Endothelial cell (in vitro differentiated cells): Measurements from ENCODE around the gene LAMA4. TPM values are rescaled to one million over a fixed set of nuclear protein-coding genes. Genes with fewer than 3 reads are reported as not detected.

Source experiments
- DNase-seq: peaks from one replicate; pipeline ENCODE4 v3.0.0; 2021; ENCODE audit warnings: low spot score
- H3K27ac Mint-ChIP-seq: one replicate; pipeline ENCODE4 v1.8.0; 2021; ENCODE audit warnings: mixed read lengths, inconsistent platforms; ENCODE audit not compliant: unreplicated experiment
- H3K27me3 Mint-ChIP-seq: one replicate; pipeline ENCODE4 v1.8.0; 2021; ENCODE audit warnings: mild to moderate bottlenecking, moderate library complexity, mixed read lengths, inconsistent platforms; ENCODE audit not compliant: unreplicated experiment
- H3K36me3 Mint-ChIP-seq: one replicate; pipeline ENCODE4 v1.8.0; 2021; ENCODE audit warnings: mild to moderate bottlenecking, low read depth, mixed read lengths, inconsistent platforms; ENCODE audit not compliant: unreplicated experiment
- H3K4me1 Mint-ChIP-seq: one replicate; pipeline ENCODE4 v1.8.0; 2021; ENCODE audit warnings: mild to moderate bottlenecking, mixed read lengths, inconsistent platforms; ENCODE audit not compliant: unreplicated experiment
- H3K4me3 Mint-ChIP-seq: one replicate; pipeline ENCODE4 v1.8.0; 2021; ENCODE audit warnings: mild to moderate bottlenecking, mixed read lengths, inconsistent platforms; ENCODE audit not compliant: unreplicated experiment
- H3K9me3 Mint-ChIP-seq: one replicate; pipeline ENCODE4 v1.8.0; 2021; ENCODE audit warnings: mixed read lengths, inconsistent platforms; ENCODE audit not compliant: unreplicated experiment
- total RNA-seq: library from RNA; stranded (reverse); fragmentation: NEBNext Ultra II Directional; extraction: Animal tissue kit (Norgen Biotek cat#: 25700); gene quantifications from one replicate; pipeline ENCODE4 v1.2.1, GENCODE V29; 2021; ENCODE audit not compliant: unreplicated experiment
- TF ChIP-seq, protein P1 (sequence below): fragments of 200-600 bp; sonication (generic); IDR thresholded peaks from one replicate; pipeline ENCODE4 v1.5.0; 2021; ENCODE audit warnings: antibody characterized with exemption; ENCODE audit not compliant: unreplicated experiment

The LAMA4 gene
- total RNA-seq, 1 donor from 2014 or later: 23.9 TPM

DNA sequence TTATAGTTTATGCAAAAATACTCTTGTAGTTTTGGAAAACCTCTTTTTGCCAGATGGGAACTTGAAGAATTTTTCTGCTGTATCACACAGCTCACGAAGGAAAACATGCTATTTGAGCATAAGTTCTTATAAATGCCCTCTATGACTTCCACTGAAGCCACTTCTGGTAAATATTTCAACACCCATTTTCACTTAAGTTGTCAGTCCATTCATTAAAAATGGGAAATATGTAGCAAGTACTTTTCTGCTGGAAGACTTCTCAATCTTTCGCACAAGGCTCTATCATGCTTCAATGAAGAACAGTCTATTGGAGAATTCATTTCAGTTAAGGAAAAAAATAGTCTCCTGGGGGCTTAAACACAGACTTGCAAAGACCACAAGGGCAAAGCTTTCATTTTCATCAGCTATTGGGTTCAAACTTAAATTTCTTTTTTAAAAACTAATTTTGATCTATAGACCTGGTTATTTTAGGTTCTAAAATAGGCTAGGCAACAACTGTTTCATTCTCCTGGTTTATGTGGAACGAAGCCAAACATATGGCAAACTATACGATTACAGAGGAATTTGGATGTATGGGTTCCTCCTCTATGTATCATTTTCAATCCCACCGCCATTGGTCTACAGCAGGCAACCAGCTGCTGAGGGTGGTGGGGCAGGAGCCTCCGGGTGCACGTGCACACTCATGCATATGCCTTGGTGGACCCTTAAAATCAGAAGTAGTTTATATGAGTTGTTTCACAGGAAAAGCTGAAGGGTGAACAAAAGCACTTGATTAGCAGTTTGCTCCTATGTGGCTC lies 38.7 kb downstream of the LAMA4 start:
- H3K27me3 Mint-ChIP-seq: no peaks in the 10 kb centered on the region
- H3K4me1 Mint-ChIP-seq: peaks cover 59% of the 10 kb centered on the region
- H3K36me3 Mint-ChIP-seq: no peaks in the 10 kb centered on the region
- TF ChIP-seq, protein P1, sequence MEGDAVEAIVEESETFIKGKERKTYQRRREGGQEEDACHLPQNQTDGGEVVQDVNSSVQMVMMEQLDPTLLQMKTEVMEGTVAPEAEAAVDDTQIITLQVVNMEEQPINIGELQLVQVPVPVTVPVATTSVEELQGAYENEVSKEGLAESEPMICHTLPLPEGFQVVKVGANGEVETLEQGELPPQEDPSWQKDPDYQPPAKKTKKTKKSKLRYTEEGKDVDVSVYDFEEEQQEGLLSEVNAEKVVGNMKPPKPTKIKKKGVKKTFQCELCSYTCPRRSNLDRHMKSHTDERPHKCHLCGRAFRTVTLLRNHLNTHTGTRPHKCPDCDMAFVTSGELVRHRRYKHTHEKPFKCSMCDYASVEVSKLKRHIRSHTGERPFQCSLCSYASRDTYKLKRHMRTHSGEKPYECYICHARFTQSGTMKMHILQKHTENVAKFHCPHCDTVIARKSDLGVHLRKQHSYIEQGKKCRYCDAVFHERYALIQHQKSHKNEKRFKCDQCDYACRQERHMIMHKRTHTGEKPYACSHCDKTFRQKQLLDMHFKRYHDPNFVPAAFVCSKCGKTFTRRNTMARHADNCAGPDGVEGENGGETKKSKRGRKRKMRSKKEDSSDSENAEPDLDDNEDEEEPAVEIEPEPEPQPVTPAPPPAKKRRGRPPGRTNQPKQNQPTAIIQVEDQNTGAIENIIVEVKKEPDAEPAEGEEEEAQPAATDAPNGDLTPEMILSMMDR: no peak
- DNase-seq: no peak
- no peak overlapping the region for H3K4me3 Mint-ChIP-seq
- H3K27ac Mint-ChIP-seq: peak overlapping the region; percentile 16
- no peaks in the 10 kb centered on the region for H3K9me3 Mint-ChIP-seq

DNA sequence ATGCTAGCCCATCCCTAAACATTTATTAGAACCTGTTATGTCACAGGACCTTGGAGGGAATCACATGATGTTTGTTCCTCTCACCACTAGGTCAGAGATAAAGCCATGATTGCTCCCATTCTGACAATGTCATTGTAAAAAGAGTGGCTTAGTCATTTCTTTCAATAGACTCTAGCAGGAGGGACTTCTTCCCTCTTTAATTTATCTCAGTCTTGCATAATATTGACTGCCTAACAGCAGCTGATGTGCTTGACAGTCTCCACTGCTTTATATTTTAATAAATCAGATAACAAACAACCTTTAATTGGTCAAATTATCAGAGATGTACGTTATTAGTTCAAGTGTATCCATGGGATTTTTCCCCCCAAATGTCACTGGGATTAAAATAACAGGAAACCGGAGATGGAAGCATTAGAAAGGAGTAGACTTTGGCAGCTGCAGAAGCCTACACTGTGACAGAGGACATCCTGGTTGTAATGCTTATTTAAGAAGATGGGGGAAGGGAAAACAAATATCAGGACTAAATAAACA lies 39.6 kb downstream of the LAMA4 start:
- Mint-ChIP-seq H3K27ac (peak overlapping the region; percentile 58), H3K36me3 (no peaks in the 10 kb centered on the region), H3K9me3 (no peaks in the 10 kb centered on the region), H3K4me1 (peaks cover 59% of the 10 kb centered on the region), H3K27me3 (no peaks in the 10 kb centered on the region), H3K4me3 (no peak overlapping the region)
- no peak for DNase-seq
- TF ChIP-seq, protein P1: no peak

DNA sequence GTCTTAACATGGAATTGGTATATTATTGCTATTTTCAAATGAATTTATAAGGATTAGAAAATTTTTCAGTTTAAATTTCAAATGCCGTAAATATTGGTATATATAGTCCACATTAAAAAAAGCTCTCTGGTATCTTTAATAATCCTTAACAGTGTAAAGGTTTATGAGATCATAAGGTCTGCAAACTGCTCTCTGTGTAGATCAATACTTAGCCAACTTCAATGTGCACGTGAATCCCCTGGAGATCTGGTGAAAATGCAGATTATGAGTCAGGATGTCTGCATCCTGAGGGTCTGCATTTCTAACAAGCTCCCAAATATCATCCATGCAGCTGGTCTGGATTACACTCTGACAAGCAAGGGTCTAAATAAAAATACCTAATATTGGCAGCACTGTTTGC lies 43.5 kb downstream of the LAMA4 start:
- Mint-ChIP-seq H3K27me3 (no peaks in the 10 kb centered on the region), H3K27ac (no peak overlapping the region), H3K4me3 (no peak overlapping the region), H3K9me3 (no peaks in the 10 kb centered on the region), H3K36me3 (no peaks in the 10 kb centered on the region), H3K4me1 (peaks cover 34% of the 10 kb centered on the region)
- TF ChIP-seq, protein P1: no peak
- no peak for DNase-seq

DNA sequence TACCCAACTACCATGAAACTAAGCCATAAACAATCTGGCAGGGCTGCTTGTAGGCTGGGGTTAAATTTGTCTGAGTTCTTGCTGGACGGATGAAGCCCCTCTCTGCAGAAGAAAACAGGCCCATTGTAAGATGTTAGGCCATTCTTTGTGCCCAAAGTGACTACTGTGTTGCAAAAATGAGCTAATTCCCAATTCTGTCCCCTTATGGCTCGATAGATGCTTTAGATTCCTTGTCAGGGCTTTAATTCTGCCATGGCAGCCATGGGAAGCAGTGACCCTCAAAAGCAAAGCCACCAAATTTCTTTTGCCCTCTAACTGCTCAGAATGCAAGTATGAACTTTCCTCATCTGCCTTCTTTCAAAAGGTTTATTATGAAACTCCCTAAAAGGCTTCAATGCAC lies 45.2 kb downstream of the LAMA4 start:
- no peaks in the 10 kb centered on the region for H3K36me3 Mint-ChIP-seq

More for the DNA sequence above, 45.2 kb downstream of the LAMA4 start:
- Mint-ChIP-seq H3K27me3 (no peaks in the 10 kb centered on the region), H3K9me3 (no peaks in the 10 kb centered on the region), H3K27ac (no peak overlapping the region), H3K4me1 (peaks cover 28% of the 10 kb centered on the region), H3K4me3 (no peak overlapping the region)
- DNase-seq: no peak
- TF ChIP-seq, protein P1: no peak
